NCI-H2196 treated with DMSO at 0.1 percent for 48 hours (cell line): ENCODE data around the gene LRRC52.

Source experiments
- DNase-seq: peaks from one replicate; lab custom pipeline; 2025; ENCODE audit not compliant: unreplicated experiment; lab: John Stamatoyannopoulos, UW

Gene LRRC52, protein sequence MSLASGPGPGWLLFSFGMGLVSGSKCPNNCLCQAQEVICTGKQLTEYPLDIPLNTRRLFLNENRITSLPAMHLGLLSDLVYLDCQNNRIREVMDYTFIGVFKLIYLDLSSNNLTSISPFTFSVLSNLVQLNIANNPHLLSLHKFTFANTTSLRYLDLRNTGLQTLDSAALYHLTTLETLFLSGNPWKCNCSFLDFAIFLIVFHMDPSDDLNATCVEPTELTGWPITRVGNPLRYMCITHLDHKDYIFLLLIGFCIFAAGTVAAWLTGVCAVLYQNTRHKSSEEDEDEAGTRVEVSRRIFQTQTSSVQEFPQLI

DNA sequence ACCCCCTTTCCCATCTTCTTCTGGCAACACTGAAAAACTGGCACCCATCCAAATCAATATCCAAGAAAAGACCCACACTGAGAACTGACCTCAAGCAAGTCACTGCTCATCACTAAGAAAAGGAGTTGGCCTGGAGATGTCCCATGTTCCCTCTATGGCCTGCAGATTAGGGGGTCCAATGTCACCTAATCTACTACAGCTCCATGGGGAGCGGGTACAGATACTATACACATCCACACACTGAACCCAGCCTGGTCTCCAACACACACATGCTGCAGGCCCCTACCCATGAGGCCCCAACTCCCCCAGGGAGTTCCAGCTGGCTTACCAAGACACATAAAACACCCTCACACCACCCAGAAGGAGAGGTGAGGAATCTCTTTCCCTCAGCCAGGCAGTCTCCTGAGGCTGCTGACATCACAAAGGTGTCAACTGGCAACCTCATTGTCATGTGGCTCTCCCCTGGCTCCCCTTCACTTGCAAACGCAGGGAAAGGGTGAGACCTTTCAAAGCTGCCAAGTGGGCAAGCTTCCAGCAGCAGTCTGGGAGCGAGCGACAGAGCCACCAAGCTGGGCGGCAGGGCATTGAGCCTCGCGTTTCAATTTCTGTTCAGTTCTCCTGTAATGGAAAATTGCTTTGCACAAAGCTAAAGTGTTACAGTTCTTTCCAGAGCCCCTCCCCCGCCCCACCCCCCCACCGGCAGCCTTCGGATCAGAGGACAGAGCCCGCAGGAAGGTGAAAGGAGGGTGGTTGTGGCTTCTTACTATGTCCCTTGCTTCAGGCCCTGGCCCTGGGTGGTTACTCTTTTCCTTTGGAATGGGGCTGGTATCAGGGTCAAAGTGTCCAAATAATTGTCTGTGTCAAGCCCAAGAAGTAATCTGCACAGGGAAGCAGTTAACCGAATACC, at the start of gene LRRC52:
LRRC52 (plus strand) TSS at position 469 of the 907 bp plus-strand sequence; CDS start at position 766, 297 bp downstream.
- DNase-seq, result peak; percentile 89

- DNase-seq, result no peak
Observed at GRCh38 chr1:165494949-165495857, 48.6 kb upstream of the LRRC52 start.

DNA sequence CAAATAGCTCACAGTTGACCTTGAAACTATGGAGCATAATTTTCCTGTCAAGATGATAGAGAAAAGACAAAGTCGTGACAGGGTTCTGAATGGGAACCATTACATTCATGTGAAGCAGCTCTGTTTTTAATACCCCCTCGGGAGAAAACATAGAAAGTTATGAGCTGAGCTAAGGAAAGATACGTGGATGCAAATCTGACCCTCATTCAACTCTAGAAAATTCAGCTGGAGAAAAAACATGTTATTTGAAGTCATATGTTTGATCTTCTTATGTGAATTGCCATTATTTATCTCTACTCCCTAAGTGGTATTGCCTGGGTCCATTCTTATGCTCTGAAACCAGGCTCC, 48.0 kb upstream of the LRRC52 start:
- DNase-seq, result no peak

- no peak for DNase-seq
Observed at GRCh38 chr1:165496501-165496900, 47.3 kb upstream of the LRRC52 start.

- DNase-seq, result no peak
Observed at GRCh38 chr1:165497069-165498013, 46.5 kb upstream of the LRRC52 start.

DNA sequence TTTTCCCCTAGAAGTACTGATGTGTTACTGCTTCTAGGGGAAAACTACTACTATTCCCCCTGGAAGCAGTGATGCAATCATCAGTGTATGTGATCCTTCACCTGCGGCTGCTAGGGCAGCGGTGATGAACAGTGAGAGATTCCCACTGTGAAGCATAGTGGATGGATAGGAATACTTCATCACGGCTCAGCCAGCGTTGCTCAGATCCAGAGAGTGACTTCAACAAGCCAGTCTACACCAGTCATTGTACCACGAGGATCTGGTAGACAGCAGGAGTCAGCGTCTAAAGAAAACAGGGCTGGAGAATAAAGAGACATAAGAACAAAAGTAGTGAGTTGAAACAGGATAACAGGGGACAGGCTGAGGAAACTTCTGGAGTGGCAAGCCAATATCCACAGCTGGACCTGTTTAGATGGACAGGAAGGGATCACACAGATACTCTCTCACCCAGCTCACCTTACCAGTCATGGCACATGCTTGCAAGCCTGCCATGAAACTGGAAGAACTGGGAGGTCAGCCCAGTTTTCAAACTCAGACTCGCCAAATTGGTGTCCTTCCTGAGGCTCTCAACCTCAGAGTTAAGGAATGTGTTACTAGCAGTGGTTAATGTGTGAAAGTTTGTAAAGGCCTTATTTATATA, 42.4 kb upstream of the LRRC52 start:
- DNase-seq, result no peak

DNA sequence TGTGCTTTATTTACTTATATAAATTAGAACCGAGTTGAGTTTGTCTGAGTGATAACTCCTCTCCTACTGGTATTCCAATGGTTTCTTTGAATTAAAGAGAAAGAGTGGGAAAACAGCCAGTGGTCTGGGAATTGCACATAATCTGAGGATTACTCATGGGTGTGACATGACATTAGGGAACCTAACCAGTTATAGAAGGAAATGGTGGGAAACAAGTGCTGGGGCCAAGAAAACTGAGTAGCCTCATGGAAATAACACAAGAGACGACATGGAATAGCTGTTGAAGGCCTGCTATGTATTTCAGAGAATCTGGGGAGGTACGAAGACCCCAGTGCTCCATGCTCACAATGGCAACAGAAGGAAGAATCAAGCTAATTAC, 41.8 kb upstream of the LRRC52 start:
- DNase-seq, result no peak

DNA sequence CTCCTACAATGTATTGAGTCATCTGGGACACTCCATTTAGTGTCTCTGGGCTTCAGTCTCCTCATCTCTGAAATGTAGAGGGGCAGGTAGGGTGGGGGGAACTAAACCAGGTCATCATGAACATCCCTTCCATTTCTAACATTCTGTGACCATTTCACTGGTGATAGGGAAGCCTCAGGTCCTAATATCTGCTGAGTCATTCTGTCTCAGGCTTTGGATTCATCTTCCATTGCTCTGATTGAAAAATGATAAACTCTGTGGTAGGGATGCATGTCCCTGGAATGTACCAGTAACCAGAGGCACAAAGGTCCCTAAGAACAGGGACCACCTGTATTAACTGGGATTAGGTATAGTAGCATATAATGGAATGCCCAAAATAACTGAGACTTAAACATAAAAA, 36.2 kb upstream of the LRRC52 start:
- no peak for DNase-seq

- no peak for DNase-seq
Observed at GRCh38 chr1:165508291-165508690, 35.5 kb upstream of the LRRC52 start.

DNA sequence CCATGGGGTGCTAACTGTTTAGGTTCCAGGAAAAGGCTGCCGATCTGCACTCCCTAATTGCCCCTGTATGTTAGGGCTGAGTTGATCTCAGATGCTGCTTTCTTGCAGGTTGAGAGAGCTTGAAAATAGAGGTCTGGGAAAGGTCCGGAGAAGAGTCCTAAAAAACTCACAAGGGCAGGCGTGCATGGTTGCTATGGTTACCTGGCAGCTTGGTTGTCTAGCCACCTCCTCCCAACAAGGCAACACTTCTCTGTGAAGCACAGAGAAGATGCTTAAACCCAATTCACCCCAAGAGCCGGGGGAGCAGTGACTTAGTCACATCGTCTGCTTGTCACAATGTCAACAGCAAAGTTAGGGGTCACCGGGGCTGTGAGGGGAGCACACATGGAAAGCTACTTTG, 31.0 kb upstream of the LRRC52 start:
- DNase-seq, result no peak

DNA sequence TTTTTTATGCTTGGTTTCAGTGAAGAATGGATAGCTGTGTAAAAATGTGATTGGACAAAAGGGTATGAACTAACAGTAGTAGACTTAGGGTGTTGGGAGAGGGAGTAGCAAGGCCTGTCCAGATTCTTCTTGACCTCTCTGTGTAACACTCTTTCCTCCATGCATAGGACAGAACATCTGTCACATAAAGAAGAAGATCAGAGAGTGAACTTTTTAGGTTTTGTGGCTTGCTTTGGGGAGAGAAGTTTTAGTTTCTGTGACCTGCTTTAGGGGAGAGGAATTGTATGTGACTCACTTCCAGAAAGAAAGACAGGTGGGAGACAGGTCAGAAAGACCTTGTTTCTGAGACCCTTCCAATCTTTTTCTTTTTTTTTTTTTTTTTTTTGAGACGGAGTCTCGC, 27.3 kb upstream of the LRRC52 start:
- DNase-seq, result no peak

DNA sequence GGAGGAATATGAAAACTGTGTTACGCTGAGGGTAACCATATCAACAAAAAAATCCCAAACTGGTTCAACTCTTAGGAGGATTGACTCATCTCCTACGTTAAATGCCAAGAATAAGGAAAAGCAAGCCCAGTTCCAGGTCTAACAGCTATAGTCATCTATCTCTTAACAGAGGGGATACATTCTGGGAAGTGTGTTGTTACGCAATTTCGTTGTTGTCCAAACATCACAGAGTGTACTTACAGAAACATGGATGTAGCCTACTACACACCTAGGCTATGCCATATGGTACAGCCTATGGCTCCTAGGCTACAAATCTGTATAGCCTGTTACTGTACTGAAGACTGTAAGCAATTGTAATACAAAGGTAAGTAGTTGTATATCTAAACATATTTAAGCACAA, 23.2 kb upstream of the LRRC52 start:
- DNase-seq, result no peak

DNA sequence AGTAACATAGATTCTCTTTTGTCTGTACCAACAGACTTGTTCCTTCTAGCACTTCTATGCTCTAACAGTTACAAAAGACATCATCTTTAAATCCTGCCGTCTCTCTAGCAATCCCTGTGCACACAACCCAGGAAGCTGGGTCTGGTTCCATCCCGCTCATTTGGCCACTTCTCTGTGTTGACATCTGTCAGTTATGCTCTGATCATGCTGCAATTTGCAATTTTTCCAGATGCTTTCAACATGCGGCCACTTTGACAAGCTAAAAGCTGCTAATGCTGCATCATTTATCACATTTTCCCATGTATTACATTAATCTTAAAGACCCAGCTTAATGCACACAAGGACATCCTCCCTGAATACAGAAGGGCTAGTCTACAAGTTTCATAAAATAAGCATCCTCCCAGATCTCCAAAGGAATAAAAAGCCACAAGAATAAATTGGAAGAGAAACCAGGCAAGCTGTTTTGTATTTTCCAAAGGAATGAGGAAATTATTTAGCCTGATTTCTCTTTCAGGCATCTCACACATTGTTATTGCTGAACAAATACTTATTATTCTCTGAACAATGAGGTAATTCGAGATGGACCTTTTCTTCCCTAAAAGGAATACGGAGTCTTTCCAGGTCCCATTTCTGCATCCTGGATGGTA, 19.0 kb upstream of the LRRC52 start:
- no peak for DNase-seq

DNA sequence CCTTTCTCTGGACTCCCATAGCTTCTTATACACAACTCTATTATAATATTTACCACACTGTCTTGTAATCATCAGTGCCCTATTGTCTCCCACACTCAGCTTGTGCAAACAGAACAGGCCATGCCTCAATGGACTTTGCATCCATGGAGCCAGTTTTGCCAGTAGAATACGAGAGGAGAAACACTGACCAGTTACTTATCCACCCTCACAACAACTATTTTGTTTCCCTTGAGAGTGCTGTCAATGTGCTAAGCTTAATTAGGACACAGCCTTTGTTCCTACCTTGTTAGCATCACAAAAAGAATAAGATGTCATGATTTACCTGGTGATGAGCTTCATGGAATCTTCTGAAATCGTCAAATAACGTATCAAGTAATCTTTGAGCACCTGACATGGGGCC, 18.1 kb upstream of the LRRC52 start:
- no peak for DNase-seq

DNA sequence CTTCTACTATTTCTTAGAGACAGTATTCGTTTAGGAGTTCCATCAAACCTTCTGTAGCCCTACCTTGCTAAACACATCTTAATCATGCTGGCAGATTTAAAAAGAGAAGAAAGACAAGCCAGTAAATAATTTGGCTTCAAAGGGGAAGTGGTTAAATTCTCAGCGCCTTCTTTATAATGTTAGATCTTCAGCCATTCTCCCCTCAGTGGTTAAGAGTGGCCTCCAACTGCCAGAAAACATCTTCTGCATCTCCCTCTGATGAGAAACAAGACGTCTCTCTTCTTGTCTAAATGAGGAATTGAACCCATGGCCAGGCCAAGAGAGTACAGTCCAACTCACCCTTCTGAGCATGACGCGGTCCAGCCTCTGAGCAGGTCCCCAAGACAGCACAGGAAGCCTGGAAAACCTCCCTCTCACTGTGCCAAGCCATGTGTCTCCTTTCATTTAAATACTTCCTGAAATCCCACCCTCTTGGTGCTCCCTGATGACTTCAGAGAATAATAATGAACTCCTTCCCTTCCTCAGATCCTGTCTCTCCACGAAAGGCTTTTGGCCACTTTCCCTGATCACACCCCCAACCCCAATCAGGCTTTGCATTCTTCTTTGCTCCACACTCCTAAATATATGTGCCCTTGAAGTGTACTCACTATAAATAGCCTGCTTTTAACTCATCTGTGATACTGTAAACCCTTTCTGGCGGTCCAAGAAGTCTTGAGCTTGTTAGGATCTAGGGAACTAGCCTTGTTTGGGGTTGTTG, 16.4 kb upstream of the LRRC52 start:
- no peak for DNase-seq

GRCh38 chr1:165531021-165531420, 12.8 kb upstream of the LRRC52 start:
- DNase-seq, result no peak

- no peak for DNase-seq
Observed at GRCh38 chr1:165532053-165532452, 11.7 kb upstream of the LRRC52 start.

GRCh38 chr1:165533254-165533653, 10.5 kb upstream of the LRRC52 start:
- no peak for DNase-seq

- no peak for DNase-seq
Observed at GRCh38 chr1:165536016-165536415, 7.8 kb upstream of the LRRC52 start.
